HCT116 (cell line): Measurements from ENCODE around the gene TMEM14A. TPM values are rescaled to one million over a fixed set of nuclear protein-coding genes. Genes with fewer than 3 reads are reported as not detected.

Experiments used
- ATAC-seq: fragments of 200-7000 bp; cut with Tn5 transposase; 2 replicates; pipeline ENCODE4 v1.9.1; 2020; ENCODE audit warnings: mild to moderate bottlenecking, moderate library complexity
- BruUV-seq: library from RNA; stranded (reverse); fragments of 400-500 nt; replicated peaks from 2 replicates; lab custom pipeline; 2021; lab: Mats Ljungman, UMichigan
- CTCF ChIA-PET: fragments of 300-600 bp; sonication (Branson Sonifier 250); formaldehyde crosslinking; loops from one replicate; lab custom pipeline; 2021; ENCODE audit warnings: antibody characterized with exemption; lab: Charles Lee
- POLR2A ChIA-PET: fragments of 300-600, 350-600 bp; sonication (Branson Sonifier 250); formaldehyde crosslinking; loops from one replicate; lab custom pipeline; 2021; ENCODE audit warnings: antibody characterized with exemption; lab: Charles Lee
- RAD21 ChIA-PET, 2 experiments: fragments of 300-600 bp; sonication (Branson Sonifier 250); formaldehyde crosslinking; loops; one replicate each; lab custom pipeline; 2023; ENCODE audit warnings: low total read pairs in 2 of 2; ENCODE audit not compliant: uncharacterized antibody in 2 of 2, unreplicated experiment in 2 of 2, low non-redundant PET in 1 of 2; lab: Charles Lee
- DNase-seq: peaks from one replicate; pipeline ENCODE4 v3.0.0-alpha.2; 2010; ENCODE audit warnings: low read depth, low spot score
- H2AFZ ChIP-seq: fragments of 200-600 bp; shearing (Covaris generic), sonication (generic); 2 replicates; pipeline ENCODE4 v1.6.1; 2017; ENCODE audit warnings: low read depth, mixed run types, mixed read lengths, antibody characterized with exemption, low read length; ENCODE audit not compliant: poor library complexity, severe bottlenecking
- H3K27ac ChIP-seq: 2 replicates; pipeline ENCODE4 v1.5.1; 2012; ENCODE audit warnings: low read depth, low read length
- H3K27me3 ChIP-seq: fragments of 200-600 bp; sonication (generic); 2 replicates; pipeline ENCODE4 v1.6.1; 2016; ENCODE audit warnings: mixed run types, low read length, mixed read lengths; ENCODE audit not compliant: insufficient read depth
- H3K36me3 ChIP-seq, 2 experiments: fragments of 200-500 bp in 1 of 2; fragments of 200-600 bp in 1 of 2; sonication (Bioruptor generic) in 1 of 2; sonication (generic) in 1 of 2; 2 replicates each; pipeline versions ENCODE4 v1.5.1 to v1.6.1; 2014 to 2016; ENCODE audit warnings: low read length in 2 of 2, inconsistent platforms in 1 of 2, mixed read lengths in 1 of 2, mixed run types in 1 of 2; ENCODE audit not compliant: insufficient read depth in 2 of 2, control insufficient read depth in 1 of 2
- H3K4me1 ChIP-seq, 2 experiments: fragments of 200-600 bp in 1 of 2; sonication (generic) in 1 of 2; 2 replicates each; pipeline versions ENCODE4 v1.5.1 to v1.6.1; 2012 to 2017; ENCODE audit warnings: low read length in 2 of 2, inconsistent platforms in 1 of 2, mild to moderate bottlenecking in 1 of 2, mixed read lengths in 1 of 2, mixed run types in 1 of 2, moderate library complexity in 1 of 2; ENCODE audit not compliant: insufficient read depth in 2 of 2, control insufficient read depth in 1 of 2
- H3K4me2 ChIP-seq: fragments of 200-600 bp; sonication (generic); 2 replicates; pipeline ENCODE4 v1.6.1; 2017; ENCODE audit warnings: mixed run types, low read length, mixed read lengths
- H3K4me3 ChIP-seq, 2 experiments: fragments of 200-600 bp in 1 of 2; sonication (generic) in 1 of 2; replicated peaks in 1 of 2; 2 replicates each; pipeline ENCODE4 v1.5.1; 2011 to 2016; ENCODE audit warnings: low read length in 2 of 2, control low read depth in 1 of 2, low read depth in 1 of 2, mild to moderate bottlenecking in 1 of 2, mixed read lengths in 1 of 2, mixed run types in 1 of 2
- H3K79me2 ChIP-seq: fragments of 200-600 bp; sonication (generic); 2 replicates; pipeline ENCODE4 v1.6.1; 2017; ENCODE audit warnings: mild to moderate bottlenecking, mixed run types, low read length, moderate library complexity, mixed read lengths; ENCODE audit not compliant: insufficient read depth
- H3K9ac ChIP-seq: fragments of 200-600 bp; sonication (generic); 2 replicates; pipeline ENCODE4 v1.6.1; 2016; ENCODE audit warnings: low read length, mixed read lengths
- H3K9me2 ChIP-seq: fragments of 200-600 bp; sonication (generic), shearing (Covaris generic); 2 replicates; pipeline ENCODE4 v1.6.1; 2017; ENCODE audit warnings: mixed run types, mild to moderate bottlenecking, moderate library complexity; ENCODE audit not compliant: insufficient read depth
- H3K9me3 ChIP-seq, 2 experiments: fragments of 200-500 bp in 1 of 2; fragments of 200-600 bp in 1 of 2; sonication (Bioruptor generic) in 1 of 2; sonication (generic) in 1 of 2; 2 replicates each; pipeline ENCODE4 v1.6.1; 2014 to 2017; ENCODE audit warnings: low read length in 2 of 2, mixed read lengths in 2 of 2, inconsistent platforms in 1 of 2, low read depth in 1 of 2, mild to moderate bottlenecking in 1 of 2, mixed run types in 1 of 2, moderate library complexity in 1 of 2; ENCODE audit not compliant: control insufficient read depth in 1 of 2, insufficient read depth in 1 of 2
- H4K20me1 ChIP-seq: fragments of 200-600 bp; sonication (generic), shearing (Covaris generic); 2 replicates; pipeline ENCODE4 v1.6.1; 2017; ENCODE audit warnings: mixed run types, mild to moderate bottlenecking, moderate library complexity; ENCODE audit not compliant: insufficient read depth
- CBX3 ChIP-seq: IDR thresholded peaks from 2 replicates; pipeline ENCODE4 v1.6.1; 2012; ENCODE audit warnings: low read depth
- CTCF ChIP-seq, 3 experiments: fragments of 200-600 bp in 1 of 3; sonication (generic) in 1 of 3; IDR thresholded peaks in 2 of 3; conservative IDR thresholded peaks in 1 of 3; 2 replicates each; pipeline ENCODE4 v1.5.1; 2012 to 2017; ENCODE audit warnings: low read depth in 2 of 3, low read length in 2 of 3, antibody characterized with exemption in 1 of 3, borderline replicate concordance in 1 of 3, control low read depth in 1 of 3, mild to moderate bottlenecking in 1 of 3, mixed read lengths in 1 of 3, mixed run types in 1 of 3, moderate library complexity in 1 of 3; ENCODE audit not compliant: insufficient read depth in 1 of 3
- ELF1 ChIP-seq: IDR thresholded peaks from 2 replicates; pipeline ENCODE4 v1.6.1; 2012; ENCODE audit warnings: low read depth, borderline replicate concordance
- EZH2 ChIP-seq: fragments of 200-600 bp; sonication (generic); IDR thresholded peaks from 2 replicates; pipeline ENCODE4 v1.6.1; 2017; ENCODE audit warnings: antibody characterized with exemption, mixed run types
- JUND ChIP-seq: IDR thresholded peaks from 2 replicates; pipeline ENCODE4 v1.6.1; 2012
- POLR2A ChIP-seq: IDR thresholded peaks from 2 replicates; pipeline ENCODE4 v1.7.0; 2011; ENCODE audit warnings: borderline replicate concordance; ENCODE audit not compliant: insufficient read depth, insufficient read length; ENCODE audit errors: extremely low read depth
- POLR2AphosphoS5 ChIP-seq: IDR thresholded peaks from 2 replicates; pipeline ENCODE4 v1.6.1; 2011; ENCODE audit warnings: mild to moderate bottlenecking, low read depth, low read length, moderate library complexity
- RAD21 ChIP-seq: IDR thresholded peaks from 2 replicates; pipeline ENCODE4 v1.6.1; 2012; ENCODE audit warnings: low read depth, mild to moderate bottlenecking
- REST ChIP-seq: IDR thresholded peaks from 2 replicates; pipeline ENCODE4 v1.6.1; 2012; ENCODE audit warnings: low read depth
- SIN3A ChIP-seq: IDR thresholded peaks from 2 replicates; pipeline ENCODE4 v1.6.1; 2012; ENCODE audit warnings: low read depth
- SRF ChIP-seq: IDR thresholded peaks from 2 replicates; pipeline ENCODE4 v1.6.1; 2012; ENCODE audit warnings: low read depth
- TCF7L2 ChIP-seq: IDR thresholded peaks from 2 replicates; pipeline ENCODE4 v1.7.0; 2011; ENCODE audit warnings: borderline replicate concordance, inconsistent platforms; ENCODE audit not compliant: insufficient read depth, insufficient read length; ENCODE audit errors: extremely low read depth
- ZBTB33 ChIP-seq: IDR thresholded peaks from 2 replicates; pipeline ENCODE4 v1.6.1; 2011; ENCODE audit warnings: mild to moderate bottlenecking, low read length, moderate library complexity; ENCODE audit not compliant: insufficient replicate concordance; ENCODE audit errors: extremely low read depth
- ZFX ChIP-seq: fragments of 450-650 bp; IDR thresholded peaks from 2 replicates; pipeline ENCODE4 v1.6.1; 2017
- intact Hi-C: fragments of 100-400 bp; cut with micrococcal nuclease; formaldehyde crosslinking; loops from 2 replicates; pipeline ENCODE4 v1.10.0; 2022
- total RNA-seq: library from RNA; stranded (reverse); gene quantifications from one replicate; pipeline ENCODE4 v1.2.1, GENCODE V29; 2021; ENCODE audit not compliant: unreplicated experiment

TMEM14A gene
- total RNA-seq, 1 experiment from 2014 or later = 51.5 TPM

GRCh38 chr6:52666523-52666922 lies 4.4 kb upstream of the TMEM14A start:
- Histone ChIP-seq H3K9ac (no peak overlapping the region), H3K27me3 (no peaks in the 10 kb centered on the region), H3K36me3 (no peaks in the 10 kb centered on the region), H3K4me2 (no peak overlapping the region), H3K9me3 (no peaks in the 10 kb centered on the region), H3K27ac (no peak overlapping the region), H3K79me2 (0 out of 2 replicates have a peak, but pooled peaks cover 3% of the 10 kb centered on the region), H2AFZ (no peak overlapping the region), H3K4me1 (peaks cover 11 to 30% of the 10 kb centered on the region in 2 experiments), H3K9me2 (no peaks in the 10 kb centered on the region), H4K20me1 (no peaks in the 10 kb centered on the region), H3K4me3 (no peak overlapping the region)
- ATAC-seq (no peak), DNase-seq (no peak)
- BruUV-seq = no TSS peak
- TF ChIP-seq CTCF (IDR thresholded peaks at IDR 0.05 in 2 of 3, conservative IDR thresholded peaks at IDR 0.05 in 1 of 3; ENCODE audit: borderline replicate concordance in 1 of 3, insufficient read depth in 1 of 3, low read depth in 2 of 3, low read length in 2 of 3) = no peak
- no peak for TF ChIP-seq SIN3A
- no peak for TF ChIP-seq EZH2
- TF ChIP-seq ZBTB33 = no peak
- TF ChIP-seq TCF7L2 = no peak
- TF ChIP-seq POLR2AphosphoS5 = no peak
- TF ChIP-seq SRF = no peak
- TF ChIP-seq RAD21 = no peak
- no peak for TF ChIP-seq REST
- TF ChIP-seq JUND = no peak
- no peak for TF ChIP-seq ELF1
- TF ChIP-seq POLR2A = no peak
- TF ChIP-seq ZFX = no peak
- TF ChIP-seq CBX3 = no peak
- ChIA-PET CTCF (no interaction called here), POLR2A (no interaction called here), RAD21 (no interaction called here)
- intact Hi-C loops = no loop called here
